DMS79 treated with DMSO at 0.1 percent for 48 hours (cell line): ENCODE results near the gene ALDH18A1.

Experiments used
- DNase-seq: peaks from one replicate; lab custom pipeline; 2025; lab: John Stamatoyannopoulos, UW

ALDH18A1 gene

DNA sequence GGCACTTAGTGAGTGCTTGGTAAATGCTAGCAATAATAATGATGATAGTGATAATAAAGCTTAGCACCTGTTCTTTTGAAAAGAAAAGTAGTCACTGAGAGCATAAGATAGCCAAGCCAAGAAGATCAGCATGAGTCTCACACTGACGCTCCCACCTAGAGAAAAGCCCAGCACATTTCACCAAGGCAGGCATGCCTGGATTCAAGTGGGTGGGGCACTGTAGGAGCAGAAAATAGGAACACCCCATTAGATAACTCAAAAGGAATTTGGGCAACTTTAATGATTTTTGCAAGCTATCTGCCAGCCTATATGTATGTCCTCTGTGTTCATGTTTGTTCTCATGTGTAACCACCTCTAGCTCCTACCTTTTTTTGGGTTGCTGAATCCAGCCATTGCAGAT lies 77.2 kb downstream of the ALDH18A1 start:
- DNase-seq = no peak

DNA sequence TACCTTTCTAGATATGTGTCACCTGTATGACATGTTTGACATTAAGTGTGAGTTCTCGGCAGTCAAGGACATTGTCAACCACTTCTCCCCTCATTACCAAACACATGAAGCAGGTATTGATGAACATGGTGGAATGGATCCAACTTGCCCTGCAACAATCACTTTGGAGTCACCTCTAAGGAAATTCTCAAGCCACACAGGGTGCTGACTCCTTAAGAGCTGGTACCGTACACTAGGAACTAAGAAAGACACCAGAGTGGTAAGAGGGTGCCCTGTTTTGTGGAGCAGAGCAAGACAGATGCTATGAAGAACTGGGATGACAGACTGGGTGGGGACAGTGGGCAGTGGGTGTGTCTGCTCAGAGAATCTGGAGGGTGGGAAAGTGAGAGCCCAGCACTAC lies 77.9 kb downstream of the ALDH18A1 start:
- DNase-seq = no peak

DNA sequence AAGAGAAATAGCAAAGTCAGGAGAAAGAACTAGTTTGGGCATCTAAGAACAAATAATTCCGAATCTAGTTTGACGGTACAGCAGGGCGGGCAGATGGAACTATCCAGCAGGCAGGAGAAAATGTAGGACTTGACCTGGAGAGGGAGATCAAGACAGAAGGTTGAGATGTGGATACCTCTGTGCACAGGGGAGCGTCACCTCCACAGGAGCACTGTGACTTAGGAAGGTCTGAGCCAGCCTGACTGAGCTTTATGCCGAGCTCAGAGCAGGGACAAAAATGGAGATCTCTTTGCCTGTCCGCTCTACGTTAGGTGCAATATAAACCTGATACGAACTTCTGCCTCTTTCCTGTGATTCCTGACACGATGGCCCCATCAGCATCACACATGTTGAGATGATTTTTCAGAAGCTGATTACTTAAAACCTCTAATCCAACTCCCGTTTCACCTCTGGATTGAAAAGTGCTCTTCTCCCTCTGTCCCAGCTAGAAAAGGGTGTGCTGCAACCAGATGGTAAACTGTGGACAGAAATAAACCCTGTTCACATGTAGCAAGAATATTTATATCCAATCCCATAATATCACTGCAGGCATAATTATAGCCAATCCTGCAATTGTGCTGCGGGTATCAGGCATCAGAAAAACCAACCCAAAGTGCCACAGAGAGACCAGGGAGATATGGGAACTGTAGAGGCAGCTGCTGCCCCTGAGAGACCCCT lies 81.7 kb downstream of the ALDH18A1 start:
- DNase-seq = no peak

DNA sequence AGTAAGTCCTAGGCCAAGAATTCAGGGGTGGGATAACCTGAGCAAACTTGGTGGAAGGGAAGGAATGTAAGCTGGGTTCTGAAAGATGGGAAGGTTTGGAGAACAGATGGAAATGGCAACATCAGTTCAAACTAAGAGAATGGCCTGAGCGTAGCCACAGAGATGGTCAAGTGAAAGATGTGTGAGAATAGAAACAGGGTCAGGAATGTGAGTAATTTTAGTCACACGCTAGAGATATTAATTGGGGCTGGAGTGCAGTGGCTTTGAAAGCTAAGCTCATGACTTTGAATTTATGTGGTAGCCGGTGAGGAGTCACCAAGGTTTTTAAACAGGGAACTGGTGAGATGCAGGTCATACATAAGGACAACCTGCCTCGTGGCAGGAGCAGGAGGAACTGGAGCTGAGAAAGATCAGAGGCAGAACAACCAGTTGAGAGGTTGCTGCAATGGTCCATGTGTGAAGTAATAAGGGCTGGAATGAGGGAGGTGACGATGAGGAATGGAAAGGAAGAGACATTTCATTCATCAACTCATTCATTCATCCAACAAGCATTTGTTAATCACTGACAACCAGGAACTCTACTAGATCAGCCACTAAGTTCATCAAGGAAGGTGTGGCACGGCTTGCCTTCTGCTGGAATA lies 82.4 kb downstream of the ALDH18A1 start:
- no peak for DNase-seq

DNA sequence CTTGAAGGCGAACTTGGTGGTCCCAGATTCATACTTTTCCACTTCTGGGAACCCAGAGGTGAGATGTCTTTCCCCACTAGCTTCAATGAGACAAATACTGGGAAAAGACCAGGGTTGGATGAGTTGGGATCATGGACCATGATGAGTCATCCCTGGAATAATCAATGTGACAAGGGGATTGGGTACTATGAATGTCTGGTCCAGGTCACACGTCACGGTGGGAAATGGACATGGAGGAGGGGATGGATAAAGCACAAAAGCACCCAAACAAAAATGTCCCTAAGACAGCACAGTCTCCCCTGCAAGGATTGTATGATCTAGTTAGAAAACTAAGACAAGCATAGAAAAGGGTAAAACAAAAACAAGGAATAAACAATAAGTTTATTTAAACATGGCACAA lies 83.0 kb downstream of the ALDH18A1 start:
- no peak for DNase-seq

DNA sequence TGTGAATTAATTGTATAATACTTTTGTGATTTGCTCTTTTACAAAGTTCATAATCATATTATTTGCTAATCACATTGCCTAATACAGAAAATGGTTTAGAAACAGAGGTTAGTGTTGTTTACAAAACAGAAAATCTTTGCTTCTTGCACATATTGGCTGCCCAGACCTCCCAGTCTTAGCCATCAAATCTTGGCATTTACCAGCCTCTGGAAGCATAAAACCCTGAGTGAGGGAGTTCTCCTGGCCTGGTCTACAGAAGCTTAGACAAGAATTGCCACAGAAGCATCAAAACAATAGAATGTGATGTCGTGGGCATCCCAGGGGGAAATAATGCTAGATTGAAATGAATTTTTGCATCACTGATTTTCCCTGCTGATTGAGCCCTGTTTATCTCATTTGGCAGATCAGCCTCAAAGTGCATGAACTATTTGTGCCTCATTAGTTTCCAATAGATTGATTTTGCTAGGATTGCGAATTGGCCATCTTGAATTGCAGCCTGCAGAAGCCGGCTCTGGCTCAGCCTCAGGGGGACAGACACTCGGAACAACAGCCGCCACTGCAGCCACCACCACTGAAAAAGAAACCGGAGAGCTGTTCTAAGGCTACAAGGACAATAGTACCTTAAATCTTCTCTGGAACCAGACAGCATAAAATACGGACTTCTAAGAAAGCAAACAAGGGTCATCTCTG lies 84.2 kb downstream of the ALDH18A1 start:
- no peak for DNase-seq

DNA sequence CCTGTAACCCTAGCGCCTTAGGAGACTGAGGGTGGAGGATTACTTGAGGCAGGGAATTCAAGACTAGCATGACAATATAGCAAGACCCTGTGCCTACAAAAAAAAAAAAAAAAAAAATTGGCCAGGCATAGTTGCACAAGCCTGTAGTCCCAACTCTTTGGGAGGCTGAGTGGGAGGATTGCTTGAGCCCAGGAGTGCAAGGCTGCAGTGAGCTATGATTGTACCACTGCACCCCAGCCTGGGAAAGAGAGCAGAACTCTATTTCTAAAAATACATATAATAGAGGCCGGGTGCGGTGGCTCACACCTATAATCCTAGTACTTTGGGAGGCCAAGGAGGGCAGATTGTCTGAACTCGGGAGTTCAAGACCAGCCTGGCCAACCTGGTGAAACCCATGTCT lies 85.1 kb downstream of the ALDH18A1 start:
- DNase-seq = no peak

DNA sequence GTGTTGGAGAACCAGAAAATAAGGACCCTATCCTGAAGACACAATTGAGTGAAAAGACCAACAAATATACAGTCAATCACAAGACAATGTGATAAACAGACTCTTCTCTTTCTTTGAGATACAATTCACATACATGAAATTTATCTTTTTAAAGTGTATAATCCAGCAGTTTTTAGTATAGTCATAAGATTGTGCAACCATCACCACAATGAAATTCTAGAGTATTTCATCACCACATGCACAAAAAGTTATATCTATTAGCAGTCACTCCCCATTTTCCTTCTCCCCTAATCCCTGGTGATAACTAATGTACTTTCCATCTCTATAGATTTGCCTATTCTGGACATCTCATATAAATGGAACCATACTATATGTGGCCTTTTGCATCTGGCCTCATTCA lies 87.1 kb downstream of the ALDH18A1 start:
- no peak for DNase-seq

DNA sequence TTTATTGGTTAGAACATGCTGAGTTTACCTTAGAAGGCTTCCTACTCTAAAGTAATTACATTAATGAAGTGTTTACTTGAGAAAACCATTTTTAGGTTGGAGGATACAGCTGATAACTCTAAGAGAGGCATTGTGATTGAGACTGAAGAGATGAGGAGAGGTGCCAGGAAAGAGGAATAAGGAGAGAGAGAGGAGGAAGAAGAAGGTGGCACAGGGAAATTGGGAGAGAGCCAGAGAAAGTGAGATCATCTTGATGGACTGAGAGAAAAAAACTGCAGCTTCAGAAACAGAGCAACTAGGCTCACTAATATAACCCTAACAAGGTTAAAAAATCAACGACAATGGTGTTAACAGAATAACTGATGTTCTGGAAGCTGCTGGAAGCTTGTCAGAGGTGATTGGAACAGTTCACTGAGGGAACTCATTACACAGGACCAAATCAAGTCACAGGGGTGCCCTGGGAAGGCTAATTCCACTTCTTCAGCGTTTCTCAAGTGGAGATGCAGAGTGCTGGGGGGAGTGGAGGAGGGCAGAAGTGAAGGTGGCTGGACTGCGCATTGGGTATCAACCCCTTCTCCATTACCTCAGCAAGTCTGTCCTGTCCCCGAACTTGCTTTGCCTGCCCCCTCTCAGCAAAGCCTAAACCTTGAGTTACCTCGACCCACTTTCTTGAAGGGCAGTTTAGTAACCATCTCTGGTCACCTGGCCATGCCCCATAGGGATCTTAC lies 88.4 kb downstream of the ALDH18A1 start:
- DNase-seq = peak; percentile 45

DNA sequence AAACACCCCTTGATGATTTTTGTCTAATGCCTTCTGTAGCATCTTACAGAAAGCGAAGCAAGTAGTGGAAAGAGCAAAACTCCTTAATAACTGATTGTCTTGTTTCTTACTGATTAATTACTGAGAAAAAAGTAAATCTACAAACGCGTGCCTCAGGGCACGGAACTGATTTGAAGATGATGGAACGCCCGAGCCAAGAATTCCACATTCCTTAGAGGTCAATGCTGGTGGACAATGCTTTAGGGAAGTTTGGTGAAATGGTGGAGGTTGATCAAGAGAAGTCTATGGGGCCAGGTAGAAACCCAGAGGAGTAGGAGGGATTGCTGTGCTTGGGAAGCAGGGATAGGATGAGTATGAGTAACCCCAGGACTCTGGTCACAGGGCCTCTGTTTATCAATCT lies 90.4 kb downstream of the ALDH18A1 start:
- DNase-seq = no peak

DNA sequence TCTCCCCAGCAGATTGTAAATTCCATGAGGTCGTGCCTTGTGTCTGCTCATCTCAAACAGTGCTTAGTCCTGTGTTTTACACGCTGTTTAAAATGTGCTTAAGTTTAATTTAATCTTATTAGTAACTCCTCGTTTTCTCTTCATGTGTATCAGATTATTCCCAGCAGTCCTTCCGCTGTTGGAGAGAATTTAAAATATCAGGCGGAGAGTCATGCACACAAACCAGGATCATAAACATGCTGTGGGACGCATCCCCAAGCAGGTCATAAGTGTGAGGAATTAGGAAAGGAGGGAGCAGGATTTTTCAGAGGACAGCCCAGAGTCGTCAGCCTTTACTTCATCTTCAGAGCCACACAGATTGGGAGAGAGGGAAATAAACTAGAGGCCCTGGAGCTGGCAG lies 91.2 kb downstream of the ALDH18A1 start:
- DNase-seq = no peak

DNA sequence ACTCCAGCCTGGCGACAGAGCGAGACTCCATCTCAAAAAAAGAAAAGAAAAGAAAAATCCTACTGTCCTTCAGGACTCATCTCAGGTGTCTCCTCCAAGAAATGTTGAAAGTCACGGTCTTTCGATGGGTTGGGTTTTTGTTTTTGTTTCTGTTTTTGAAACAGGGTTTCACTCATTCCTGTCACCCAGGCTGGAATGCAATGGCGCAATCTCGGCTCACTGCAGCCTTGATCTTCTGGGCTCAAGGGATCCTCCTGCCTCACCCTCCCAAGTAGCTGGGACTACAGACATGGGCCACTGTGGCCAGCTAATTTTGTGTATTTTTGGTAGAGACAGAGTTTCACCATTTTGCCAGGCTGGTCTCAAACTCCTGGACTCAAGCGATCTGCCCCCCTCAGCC lies 92.2 kb downstream of the ALDH18A1 start:
- no peak for DNase-seq

DNA sequence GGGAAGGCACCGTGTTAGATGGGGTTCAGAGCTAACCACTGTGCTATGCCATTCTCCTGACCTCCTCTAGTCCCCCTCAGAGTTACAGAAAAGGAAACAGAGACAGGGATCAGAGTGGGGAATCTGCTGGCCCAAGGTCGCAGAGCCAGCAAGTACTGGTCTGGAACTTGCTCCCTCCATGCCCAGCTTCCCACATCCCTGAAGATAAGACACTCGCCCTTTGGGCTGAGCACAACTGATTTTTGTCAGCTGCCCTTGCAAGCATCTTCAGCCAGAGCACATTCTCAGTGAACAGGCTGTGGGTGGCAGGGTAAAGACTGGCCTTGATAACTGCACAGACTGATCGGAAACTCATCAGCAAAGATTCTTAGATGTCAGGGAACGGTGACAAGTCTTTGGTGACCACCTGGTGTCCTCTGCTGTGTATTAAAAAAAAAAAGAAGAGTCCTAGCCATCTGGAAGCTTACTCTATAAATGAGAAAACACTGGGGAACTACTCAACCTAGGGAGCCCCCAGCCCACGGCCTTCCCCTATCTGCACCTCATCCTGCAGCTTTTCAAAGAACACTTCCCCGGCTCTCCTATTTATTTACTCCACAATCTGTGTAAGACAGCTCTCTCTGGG lies 94.1 kb downstream of the ALDH18A1 start:
- no peak for DNase-seq

DNA sequence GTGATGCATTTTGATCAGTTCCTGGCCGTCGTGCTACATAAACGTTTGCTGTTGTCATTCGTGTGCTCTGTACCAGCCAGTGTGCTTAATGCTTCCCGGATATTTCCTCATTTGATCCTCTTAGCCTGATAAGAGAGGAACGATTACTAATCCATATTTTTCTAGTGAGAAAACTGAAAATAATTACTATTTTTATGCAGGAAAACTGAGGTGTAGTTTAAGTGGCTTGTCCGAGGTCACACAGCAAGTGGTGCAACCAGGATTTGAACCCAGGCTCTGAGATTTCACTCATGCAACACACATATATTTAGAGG lies 94.7 kb downstream of the ALDH18A1 start:
- no peak for DNase-seq

DNA sequence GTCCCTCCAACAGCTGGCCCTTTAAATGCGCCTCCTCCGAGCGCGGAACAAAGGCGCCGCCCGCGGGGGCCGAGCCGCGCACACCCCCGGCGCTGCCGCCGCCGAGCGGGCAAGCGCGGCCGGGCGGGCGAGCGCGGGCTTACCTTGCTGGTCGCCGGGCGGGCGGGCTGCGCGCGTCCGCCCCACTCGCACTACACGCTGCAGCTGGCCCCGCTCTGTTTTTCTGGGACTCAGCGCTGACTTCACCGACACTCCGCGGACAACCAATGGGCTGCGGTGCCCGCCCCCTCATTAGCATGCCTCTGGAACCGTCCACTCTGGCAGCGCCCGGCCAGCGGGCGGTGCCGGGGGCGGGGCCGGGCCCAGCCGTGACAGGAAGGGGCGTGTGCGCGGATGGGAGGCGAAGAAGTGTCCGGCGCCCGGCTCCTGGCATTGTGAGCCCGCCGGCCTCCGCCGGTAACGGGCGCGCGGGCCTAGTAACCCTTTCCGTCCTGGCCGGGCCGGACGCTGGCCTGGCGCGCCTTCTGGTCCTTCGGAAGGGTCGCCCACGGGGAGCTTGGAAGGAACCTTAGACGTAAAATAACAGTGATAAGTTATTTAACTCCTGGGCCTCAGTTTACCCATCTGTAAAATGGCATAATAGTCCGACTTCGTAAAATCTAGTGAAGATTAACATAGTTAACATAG lies 95.2 kb downstream of the ALDH18A1 start, which contains the start of gene SORBS1:
TSS of gene SORBS1 (minus strand) at position 195 of the 687 bp plus-strand sequence. CDS start 120,236 bp downstream, outside the sequence.
- DNase-seq = peak; percentile 63

DNA sequence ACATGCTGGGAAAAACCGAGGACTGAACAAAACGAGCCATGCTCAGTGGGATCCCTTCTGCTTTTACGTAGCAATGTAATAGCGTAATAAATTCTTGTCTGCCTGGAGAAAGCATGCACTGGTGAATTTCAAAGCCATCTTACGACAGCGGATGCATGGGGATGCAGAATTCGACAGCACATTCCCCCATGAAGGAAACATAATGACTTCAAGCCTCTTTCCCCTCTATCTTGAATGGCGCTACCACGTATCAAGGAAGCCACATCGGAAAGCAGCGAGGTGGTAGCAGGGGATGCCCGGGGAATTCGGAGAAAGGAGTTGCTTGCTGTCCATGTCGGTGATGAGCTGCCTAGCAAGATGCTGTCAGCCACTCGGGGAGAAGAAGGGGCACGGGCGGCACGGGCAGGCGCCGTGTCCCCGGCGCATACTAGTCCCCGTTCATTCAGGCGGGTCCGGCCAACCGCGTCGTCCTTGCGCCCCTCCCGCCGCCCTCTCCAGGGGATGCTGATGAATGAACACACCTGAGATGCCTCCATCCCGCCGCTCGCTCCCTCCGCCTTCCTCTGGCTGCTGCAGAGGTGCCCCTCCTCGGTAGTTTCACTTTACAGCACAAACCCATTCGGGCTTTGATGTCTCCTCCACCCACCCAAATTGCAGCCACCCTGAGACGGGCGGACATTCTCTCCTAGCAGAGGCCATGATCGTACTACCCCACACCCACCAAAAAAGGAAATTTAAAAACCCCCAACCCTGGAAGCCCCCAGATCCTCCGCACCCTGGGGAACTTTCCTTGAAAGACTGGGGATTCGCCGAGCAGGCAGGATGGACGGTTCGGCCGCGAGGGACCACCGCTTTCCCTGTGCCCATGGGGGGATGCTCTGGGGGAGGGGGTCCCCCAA lies 96.0 kb downstream of the ALDH18A1 start:
- DNase-seq = peak; percentile 3

DNA sequence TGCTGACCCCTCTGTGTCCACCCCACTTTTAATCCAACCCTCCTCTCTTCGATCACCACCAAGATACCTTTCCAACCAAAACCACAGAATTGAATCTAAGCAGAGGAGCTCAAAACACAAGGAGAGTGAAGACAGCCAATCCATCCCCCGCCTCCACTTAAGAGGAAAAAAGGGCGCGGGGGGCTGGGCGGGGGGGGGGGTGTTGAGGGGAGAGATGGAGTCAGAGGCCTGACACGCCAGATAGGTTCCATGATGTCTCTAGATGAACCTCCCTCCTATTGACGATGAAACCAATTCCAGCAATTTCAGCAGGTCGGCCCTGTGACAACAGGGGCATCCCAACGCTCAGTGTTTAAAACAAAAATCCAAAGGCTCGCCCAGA lies 96.6 kb downstream of the ALDH18A1 start:
- DNase-seq = no peak

DNA sequence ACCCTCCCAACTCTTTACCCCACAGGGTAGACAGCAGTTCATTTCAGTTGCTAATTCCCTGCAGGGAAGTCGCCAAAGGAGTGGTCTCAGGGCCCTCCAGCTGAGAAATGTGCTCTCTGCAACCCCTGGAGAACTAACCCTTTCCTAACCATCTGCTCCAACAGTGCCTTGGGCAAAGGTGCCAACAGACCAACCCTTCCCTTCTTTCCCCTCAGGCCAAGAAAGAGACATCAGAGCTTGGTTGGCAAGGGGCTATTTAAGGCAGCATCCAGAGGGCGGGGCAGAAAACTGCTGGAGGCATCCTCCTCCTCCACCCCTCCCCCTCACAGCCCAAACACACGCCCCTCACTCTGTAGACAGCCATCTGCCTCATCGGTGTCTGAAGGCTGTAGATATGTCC lies 97.0 kb downstream of the ALDH18A1 start:
- no peak for DNase-seq

DNA sequence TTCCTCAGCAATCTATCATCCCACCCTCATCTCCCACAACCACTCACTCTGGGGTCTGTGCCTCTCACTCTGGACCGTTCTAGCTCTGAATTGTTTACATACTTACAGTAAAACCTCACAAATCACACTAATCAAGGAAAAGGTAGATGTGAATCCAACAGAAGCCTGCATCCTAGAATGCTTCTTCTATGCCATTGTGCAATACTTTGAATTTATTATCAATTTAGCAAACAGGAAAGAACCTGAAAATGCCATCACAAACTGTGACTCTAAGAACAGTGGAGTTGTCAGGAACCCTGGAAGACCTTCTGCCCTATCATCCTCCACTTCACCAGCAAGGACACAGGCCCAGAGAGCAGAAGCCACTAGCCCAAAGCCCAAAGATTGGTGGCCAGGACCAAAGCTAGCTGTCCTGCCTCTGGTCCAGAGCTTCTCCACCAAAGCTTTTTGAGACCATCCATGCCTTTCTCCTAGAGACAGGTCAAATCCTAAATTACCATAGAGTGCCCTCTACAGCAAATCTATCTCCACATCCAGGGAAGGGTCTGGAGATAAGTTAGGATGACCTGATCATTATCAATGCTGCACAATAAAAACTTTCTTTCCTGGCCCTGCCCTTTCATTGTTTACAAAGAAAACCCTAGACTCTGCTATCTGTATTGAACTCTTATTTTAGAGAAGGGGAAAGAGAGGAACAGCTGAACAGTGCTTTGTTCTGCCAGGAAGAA lies 97.8 kb downstream of the ALDH18A1 start:
- DNase-seq = no peak
